Ureter (tissue), 1 donor: ENCODE data around the gene ITGA2. TPM values are rescaled to one million over a fixed set of nuclear protein-coding genes. Genes with fewer than 3 reads are reported as not detected.

ENCODE experiments used
- DNase-seq: peaks from one replicate; pipeline ENCODE4 v3.0.0-alpha.2; 2020; ENCODE audit warnings: low spot score
- total RNA-seq: library from RNA; stranded (reverse); gene quantifications from one replicate; pipeline ENCODE4 v1.2.4, GENCODE V29; 2023
- donor health status: DM: yes; HTN: yes; CAD: no.

ITGA2 gene
- total RNA-seq, 1 donor from 2014 or later, result 40.5 TPM

DNA sequence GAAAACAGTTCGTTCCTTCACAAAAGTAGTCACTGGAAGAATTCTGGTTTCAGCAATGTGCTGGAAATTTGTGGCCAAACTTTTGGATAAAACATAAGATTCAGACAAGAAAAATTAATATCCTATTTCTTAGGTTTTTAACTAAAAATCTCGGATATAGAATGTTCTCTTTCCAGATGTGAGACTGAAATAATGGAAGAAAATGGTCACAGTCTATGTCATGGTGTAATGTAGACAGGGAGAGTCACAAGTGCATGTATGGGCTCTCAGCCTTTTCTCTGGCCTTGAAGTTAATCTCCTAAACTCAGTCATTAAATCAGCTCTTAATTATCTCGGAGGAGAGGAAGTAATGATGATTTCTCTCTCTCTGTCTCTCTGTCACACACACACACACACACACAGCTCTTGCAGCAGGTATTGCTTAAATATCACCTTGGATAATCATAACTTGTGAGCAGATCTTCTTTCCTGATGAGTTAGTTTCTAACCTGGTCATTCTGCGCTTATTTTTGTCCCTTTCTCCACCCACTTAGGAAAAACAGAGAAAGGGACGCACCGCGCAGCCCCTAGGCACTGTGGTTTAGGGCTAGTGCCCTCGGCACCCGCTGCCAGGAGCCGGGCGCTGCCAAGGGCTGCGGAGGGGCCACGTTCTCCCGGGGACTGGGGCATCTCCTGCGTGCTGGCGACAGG, 672 bp upstream of the ITGA2 start:
- no peak for DNase-seq

DNA sequence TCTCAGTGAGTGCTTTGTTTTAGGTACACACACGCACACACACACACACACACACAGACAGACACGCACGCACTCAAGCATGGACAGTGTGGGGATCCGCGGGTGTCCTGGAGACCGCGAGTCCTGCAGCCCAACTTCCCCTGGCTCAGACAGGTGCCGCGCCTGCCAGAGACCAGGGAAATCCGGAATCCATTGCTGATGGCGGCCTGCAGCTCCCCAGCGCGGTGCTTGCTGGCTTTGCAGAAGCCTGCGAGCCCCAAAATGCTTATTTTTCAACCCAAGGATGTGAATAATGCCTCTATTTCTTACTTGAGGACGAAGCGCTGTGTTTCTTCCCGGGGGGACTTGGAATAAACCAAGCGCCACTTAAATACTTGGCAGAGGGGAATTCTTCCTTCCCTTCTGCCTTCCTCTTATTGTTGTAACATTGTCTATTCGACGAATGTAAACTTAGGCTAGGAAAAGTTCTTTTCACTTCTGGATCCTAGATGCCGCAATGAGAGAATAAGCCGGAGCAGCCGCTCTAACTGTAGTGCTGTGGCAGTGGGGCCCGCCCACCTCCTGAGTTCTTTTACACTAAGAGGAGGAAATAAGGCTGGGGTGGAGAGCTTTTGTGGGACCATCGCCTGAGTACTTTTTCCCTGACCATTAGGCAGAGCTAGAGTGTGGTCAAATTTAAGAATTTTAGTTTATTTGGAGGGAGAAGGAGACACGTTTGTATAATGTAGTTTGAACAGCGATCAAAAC, 802 bp downstream of the ITGA2 start:
- DNase-seq, result peak; percentile 56

DNA sequence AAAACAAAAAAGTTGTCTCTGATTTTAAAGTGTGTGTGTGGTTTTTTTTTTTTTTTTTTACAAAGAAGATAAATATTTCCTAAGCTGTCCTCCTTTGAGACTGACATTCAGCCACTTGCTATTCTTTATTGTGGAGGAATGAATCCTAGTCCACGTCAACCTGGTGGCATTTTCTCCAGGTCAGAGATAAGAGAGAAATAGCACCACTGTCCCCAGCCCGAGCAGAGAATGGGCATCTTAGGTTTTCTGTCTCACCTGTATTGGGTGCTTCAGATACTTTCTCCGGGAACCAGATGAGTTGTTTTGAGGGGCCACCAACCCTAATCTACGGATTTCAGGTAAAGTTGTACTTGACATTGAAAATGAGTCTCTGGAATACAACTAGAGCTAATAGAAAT, 1.4 kb downstream of the ITGA2 start:
- no peak for DNase-seq

DNA sequence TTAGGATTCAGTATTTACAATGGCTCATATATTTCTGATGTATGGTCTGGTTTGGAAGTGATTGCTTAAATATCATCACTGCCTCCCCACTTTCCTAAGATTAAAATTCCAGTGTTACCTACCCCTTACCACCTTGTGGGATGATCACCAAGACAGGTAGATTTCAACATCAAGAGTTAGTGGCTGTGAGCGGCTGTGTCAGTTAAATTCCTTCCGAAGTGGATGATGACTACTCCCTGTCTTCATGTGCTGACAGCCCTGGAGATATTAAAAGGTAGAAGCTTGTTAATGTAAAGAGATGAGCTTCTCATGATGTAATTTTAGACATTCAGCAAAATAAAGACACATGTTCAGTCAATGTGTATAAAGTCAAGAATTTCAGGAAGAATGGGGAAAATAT, 4.2 kb downstream of the ITGA2 start:
- no peak for DNase-seq

DNA sequence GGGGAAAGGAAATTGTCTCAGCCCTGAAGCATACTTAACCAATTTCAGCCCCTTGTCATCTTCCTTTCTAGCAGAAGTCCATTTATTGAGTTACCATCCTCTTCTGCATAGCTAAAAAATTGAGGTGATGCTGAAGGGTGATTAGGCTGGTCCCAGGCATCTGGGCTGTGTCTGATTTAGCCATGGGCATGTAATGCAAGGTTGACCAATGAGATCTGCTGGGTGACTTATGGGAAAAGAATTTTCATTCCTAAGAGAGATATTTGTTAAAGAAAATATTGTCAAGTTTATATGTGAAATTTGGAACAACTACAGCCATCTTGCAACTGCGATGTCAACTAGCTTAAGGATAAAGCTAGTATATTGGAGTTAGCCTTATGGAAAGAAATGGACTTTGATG, 5.1 kb downstream of the ITGA2 start:
- no peak for DNase-seq

DNA sequence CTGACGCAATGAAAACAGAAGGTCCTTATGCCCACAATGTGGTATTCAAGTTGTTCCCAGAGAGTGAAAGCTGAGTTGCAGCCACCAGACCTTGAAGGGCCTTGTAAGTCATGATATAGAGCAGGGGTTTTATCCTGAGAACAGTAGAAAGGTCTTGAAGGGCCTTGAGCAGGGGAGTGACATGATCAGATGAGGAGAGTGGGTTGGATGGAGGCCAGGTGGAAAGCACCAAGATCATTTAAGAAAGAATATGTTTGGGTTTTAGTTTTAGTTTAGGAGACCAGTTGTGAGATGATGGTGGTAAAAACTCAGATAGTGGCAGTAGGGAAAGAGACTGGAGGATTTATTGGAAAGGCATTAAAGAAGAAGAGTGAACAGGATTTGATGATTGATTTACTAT, 5.9 kb downstream of the ITGA2 start:
- DNase-seq, result no peak

DNA sequence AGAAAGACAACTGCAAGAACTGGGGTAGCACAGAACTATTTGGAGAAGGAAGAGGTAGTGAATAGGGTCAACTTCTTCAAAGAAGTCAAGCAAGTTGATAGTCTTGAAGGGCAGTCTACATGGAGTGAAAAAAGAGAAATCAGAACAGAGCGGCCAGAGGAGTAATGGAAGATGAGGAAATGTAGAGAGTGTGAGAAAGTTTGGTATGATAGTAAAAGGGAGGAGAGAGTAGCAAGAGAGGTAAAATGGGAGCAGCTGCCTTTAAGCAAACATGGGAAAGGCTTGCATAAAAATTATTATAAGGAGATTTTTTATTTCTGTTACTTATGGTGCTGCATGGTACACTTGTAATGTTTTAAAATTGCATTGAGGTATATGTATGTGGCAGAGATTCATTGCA, 6.8 kb downstream of the ITGA2 start:
- no peak for DNase-seq

DNA sequence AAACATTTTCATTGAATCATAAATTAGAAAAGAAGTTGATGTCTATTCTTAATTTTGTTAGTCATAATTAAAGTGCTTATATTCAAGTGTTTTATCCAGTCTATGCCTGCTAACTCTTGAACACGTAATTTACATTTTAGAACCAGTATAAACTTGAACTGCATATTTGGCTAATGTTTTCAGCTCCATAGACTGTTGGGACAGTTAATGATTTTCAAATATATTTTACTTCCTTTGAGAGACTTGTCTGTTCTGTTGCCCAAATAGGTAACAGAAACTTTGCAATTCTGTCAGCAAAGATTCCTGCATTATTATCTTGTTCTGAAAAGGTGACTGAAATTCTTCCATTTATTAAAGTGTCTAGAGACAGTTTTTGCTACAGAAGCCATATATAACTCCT, 7.8 kb downstream of the ITGA2 start:
- no peak for DNase-seq

DNA sequence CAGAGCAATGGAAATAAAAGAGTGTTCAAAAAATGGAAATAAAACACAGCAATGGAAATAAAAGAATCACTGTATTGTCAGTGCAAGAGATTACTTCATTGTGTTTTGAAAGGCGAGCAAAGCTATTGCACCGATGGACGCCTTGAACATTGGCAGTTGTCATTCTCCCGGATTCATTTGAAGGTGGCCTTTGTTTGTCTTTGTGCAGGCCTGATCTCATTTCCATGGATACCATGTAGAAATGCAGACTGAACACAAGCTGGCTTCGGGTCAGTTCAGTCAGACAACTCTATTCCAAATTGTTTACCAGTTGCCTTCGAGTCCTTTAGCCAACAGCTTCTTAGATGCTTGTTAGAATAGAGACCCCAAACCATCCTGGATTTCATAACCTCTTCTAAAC, 8.3 kb downstream of the ITGA2 start:
- DNase-seq, result no peak

DNA sequence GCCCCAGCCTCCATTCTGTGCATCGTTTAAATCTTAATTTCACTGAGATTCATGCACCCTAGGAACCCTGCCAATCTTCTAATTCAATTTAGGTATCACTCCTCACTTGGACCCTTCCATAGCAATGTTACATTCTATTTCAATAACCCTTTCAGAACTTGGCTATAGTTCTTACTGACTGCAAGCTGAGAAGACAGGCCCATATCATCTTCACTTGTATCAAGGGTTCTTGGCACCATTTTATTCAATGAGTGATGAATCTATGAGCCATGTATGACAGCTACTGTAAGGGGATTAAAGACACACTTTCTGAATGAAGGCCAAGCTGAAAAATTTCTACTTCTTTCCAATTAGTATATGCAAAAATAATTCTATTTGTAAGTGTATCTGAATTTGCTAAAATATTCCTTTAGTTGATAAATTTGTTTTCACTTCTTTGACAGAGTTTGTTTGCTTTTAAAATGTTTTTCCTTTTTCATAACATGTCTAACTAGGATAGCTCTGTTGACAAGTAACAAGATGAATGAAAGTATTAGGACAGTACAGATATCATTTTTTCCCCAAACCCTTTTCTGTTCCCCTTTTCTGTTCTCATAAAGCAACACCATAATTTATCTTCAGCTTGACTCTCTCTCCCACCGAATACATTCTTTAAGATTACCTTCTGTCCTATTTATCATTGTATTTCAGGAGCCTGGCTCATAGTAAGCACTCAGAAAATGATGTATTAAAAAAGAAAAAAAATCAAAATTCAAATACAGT, 9.6 kb downstream of the ITGA2 start:
- no peak for DNase-seq

DNA sequence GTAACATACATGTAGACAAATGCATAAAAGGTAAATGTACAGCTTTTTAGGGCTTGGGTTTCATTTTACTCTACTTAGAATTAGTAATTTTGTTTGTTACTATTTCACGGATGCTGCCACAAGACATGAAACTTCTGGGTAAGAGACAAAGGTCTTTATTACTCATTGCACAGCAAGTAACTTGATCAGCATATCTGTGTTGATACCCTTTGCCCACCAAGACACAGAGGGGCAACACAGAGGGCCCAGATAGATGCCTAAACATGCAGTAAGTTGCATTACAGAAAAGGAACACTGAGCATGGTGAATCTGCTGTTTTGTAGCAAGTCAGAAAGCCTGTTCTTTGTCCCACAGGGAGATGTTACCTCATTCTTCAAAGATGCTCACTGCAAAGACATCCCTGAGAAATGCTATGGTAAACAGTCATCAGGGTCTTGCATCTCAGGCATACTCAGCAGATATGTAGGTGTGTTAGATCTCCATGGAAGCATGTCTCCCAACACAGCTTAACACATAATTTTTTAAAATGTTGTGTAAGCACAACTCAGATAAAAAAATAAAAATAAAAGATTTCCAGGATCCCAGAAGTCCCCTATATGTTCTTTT, 10.3 kb downstream of the ITGA2 start:
- no peak for DNase-seq

DNA sequence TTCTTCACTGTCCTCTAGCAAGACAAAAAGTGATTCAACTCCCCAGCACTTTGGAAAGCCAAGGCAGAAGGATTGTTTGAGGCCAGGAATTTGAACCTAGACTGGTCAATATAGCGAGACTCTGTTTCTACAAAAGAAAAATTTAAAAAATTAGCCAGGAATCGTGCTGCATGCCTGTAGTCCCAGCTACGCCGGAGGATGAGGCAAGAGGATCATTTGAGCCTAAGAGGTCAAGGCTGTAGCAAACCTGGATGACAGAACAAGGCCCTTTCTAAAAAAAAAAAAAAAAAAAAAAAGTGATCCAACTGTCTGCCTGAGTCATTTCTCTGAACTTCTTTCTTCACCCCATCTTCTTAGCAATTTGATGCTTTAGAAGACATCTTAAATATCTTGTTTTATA, 12.4 kb downstream of the ITGA2 start:
- DNase-seq, result no peak

DNA sequence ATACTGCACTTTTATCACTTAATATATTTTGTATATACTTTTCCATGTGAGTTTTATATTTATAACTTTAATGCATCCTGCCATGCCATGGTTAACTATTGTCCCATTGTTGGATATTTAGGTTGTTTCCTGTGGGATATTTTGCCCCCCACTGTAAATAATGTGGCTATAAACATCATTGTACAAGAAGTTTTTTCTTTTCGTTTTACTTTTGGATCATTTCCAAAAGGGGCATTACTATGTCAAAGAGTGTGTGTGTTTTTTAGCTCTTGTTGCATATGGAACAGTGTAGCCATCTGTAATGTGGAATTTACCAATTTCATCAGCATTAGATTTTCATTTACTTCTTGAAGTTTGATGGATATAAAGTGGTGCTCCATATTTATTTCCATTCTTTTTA, 13.3 kb downstream of the ITGA2 start:
- no peak for DNase-seq

DNA sequence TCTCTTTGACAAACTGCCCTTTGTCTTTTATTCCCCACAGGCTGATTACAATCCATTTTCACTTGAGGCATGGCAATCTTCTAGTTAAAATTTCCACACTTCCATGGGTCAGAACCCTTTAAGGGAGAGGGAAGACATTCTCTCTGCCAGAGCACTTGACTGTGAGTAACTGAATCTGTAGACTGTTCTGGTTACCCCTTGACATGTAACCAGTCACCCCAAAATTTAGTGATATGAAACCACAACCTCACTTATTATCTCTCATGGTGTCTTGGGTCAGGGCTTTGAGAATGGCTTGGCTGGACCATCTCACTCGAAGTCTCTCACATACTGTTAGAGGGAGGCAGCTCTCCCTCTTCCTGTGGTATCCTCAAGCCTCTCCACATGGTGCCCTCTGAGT, 14.0 kb downstream of the ITGA2 start:
- no peak for DNase-seq

DNA sequence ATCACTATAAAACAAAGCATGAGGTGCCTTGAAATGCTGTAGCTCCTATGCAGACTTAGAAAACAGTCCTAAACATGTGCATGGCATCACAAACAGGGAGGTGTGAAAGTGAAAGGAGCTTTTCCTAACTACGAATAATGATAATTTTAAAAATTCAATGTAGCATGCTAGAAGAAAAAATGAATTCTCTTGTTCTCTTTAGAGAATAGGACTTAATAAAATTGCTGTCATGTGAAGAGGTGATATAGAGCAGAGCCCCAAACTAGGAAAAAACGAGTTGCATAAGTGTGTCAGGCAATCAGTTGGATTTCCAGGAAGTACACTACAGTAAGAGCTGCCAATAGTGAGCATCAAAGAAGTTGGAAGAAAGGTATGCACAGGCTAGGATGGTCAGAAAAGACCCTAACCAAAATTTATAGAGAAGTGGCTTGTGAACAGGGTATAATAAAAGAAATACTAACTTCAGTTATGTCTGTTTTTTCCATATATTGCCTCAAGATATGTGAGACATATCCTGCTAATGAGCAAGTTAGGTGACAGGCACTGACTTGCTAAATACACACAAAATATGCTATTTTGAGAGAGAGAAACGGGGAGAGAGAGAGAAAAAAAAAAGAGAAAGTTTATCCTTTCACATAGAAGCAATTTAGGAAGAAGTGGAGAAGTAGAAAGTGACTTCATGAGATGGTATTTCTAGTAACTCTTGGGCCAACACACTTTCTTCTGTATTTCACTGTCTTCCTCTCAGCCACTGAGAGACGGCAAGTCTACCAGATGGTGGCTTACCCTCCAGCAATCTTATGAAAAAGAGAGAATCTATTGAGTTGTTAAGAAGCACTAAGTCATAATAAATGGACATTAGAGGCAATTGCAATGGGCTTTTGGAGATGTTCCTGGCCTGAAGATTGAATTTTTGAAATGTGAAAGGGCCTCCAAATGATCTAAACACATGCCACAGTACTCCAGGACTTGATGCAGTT, 18.0 kb downstream of the ITGA2 start:
- no peak for DNase-seq

DNA sequence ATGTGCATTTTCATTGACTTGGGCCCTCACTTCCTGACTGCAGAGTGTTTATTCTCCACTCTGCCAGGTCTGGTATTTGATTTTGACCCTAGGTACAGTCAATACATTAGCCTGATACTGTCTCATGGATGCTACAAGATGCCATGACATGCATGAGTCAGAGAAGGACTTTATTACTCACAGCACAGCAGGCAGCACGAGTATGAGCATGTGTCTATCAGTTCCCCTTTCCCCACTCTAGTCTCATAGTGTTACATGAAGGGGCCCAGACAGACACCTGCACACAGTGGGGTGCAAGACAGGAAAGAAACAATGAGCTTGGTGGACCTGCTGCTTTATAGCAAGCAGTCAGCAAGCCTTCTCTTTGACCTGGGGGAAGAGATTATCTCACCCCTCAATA, 19.6 kb downstream of the ITGA2 start:
- DNase-seq, result no peak

DNA sequence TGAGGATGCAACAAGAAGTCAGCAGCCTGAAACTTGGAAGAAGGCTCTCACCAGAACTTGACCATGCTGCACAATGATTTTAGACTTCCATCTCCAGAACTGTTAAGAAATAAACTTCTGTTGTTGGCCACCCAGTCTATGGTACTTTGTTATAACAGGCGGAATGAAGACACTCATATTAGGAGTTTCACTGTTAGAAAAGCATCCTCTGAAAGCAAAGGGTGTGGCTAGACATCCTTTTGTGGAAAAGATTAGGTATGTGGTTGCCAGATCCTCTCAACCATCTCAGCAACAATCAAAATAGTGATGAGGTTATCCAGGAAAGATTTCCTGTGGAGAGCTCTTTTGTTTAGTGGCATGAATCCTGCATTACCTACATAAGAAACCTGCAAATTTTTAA, 20.7 kb downstream of the ITGA2 start:
- DNase-seq, result no peak

DNA sequence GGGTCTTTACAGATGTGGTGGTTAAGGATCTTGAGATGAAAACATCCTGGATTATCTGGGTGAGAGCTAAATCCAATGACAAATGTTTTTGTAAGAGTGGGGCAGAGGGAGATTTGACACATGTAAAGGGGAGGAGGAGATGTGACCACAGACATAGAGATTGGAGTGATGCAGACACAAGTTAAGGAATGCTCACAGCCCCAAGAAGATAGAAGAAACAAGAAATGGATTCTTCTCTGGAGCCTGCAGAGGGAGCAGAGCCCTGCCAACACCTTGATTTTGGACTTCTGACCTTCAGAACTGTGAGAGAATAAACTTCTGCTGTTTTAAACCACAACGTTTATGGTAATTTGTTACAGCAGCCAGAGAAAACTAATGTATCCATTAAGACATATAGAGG, 21.7 kb downstream of the ITGA2 start:
- no peak for DNase-seq

DNA sequence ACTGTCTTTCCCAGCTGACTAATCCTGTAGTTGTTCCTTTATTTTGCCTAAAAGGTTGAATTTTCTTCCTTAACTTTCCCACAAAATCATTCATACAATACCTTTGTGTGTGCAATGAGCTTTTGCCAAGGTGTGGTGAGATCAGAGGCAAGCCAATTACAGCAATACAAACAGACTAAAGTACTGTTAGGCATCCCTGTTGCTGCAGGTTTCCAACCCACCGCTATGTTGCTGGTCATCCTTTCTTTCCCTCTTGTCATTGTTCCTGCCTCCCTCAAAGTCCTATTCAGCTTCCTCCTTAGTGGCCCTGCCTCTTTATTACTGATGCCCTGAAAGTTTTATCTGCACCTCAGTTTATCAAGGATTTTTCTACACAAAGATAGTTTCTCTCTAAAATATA, 22.1 kb downstream of the ITGA2 start:
- no peak for DNase-seq

DNA sequence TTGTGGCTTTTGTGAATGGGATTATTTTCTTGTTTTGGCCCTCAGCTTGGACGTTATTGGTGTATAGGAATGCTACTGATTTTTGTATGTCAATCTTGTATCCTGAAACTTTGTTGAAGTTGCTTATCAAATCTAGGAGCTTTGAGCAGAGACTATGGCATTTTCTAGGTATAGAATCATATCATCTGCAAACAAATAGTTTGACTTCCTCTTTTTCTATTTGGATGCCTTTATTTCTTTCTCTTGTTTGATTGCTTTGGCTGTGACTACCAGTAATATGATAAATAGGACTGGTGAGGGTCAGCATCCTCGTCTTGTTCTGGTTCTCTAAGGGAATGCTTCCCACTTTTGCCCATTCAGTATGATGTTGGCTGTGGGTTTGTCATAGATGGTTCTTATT, 24.7 kb downstream of the ITGA2 start:
- no peak for DNase-seq

DNA sequence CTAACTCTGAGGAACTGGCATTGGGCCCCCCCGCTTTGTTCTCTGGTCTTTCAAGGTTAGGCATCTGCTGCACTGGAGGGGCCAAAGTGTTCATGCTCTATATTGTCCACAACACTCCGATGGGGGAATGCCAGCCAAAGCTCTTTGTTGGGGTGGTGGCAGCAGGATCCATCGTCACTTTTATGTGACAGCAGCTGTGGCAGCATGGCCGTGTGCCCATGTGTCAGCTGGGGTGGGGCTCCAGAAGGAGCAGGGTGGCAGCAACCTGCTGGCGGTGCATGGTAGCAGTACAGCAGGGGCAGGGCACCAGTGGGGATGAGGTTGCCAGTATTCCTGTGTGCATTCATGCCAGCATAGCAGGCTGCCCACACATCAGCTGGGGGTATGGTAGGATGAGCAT, 28.2 kb downstream of the ITGA2 start:
- no peak for DNase-seq
